NCI-H2196 (cell line): ENCODE data around the gene TCF3.
A peak's percentile ranks its signal among the peaks of the same experiment; 100 is the strongest.

Experiments used
- DNase-seq: peaks from one replicate; lab custom pipeline; 2025; ENCODE audit not compliant: unreplicated experiment; lab: John Stamatoyannopoulos, UW

TCF3 gene

DNA sequence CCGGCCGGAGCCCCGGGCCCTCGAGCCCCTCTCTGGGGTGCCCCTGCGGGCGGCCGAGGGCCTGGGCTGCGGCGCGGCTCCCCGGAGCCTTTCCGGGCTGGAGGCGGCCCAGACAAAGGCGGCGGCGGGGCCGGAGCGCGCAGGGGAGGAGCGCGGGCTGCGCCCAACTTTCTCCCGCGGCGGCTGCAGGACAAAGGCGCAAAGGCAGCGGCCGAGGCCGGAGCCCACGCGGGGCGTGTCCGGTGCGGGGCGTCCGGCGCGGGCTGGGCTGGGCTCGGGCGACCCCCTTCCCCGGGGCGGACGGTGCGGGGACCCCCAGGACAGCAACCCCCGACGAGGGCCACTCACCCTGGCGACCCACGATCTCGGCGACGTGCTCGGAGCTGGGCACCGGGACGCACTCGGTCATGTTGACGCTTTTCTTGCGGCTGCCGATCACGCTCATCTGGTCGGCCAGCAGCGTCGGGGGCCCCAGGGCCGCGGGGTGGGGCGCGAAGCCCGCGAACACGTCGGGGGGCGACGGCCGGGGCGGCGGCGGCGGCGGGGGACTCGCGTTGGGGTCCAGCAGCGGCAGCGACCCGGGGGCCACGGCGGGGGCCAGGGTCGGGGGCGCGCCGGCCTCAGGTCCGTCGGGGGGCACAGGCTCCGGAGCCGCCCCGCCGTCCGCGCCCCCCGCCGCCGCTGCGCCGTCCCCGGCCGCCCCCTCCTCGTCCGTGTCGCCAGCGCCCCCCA lies 85.1 kb downstream of the TCF3 start:
- no peak for DNase-seq

GRCh38 chr19:1566392-1567115 lies 85.9 kb downstream of the TCF3 start:
- peak; percentile 42 for DNase-seq

DNA sequence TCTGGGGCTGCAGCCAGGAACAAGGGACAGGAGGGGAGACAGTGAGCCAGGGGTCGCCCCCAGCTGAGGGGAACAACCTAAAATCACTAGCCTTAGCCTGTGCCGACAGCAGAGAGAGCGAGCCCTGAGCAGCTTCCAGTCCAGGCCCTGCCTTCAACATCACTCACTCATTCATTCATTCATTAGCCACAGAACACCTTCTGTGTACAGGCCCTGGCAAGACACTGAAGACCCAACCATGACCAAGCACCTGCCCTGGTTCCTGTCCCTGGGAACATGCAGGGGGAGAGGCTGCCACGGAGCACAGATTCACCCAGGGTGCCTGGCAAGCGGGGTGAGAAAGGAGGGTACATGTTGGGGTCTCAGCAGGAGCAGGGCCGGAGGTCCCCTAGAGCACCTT lies 89.2 kb downstream of the TCF3 start:
- no peak for DNase-seq

DNA sequence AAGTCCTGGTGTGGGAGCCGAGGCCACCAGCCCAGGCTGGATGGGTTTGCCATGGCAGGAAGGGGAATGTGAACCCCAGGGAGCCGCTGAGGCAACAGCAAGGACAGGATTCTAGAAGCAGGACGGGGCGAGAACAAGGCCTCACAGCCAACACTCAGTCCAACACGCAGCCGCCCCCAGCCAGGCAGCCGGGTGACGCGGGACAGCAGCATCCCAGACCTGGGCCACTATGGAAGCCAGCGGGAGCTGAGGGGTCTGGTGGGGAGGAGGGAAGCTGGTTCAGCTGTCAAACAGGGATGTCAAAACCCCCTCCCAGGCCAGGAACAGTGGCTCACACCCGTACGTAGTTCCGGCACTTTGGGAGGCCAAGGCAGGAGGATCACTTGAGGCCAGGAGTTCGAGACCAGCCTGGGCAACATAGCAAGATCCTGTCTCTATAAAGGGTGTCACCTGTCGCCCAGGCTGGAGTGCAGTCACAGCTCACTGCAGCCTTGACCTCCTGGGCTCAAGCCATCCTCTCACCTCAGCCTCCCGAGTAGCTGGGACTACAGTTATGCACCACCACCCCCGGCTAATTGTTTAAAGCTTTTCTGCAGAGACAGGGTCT lies 91.1 kb downstream of the TCF3 start:
- DNase-seq: no peak

- DNase-seq: no peak
Measured at GRCh38 chr19:1560286-1560882, 92.0 kb downstream of the TCF3 start.
